SHP77 (cell line): Measurements from ENCODE around the gene COG8.
A peak's percentile ranks its signal among the peaks of the same experiment; 100 is the strongest.

Source experiments
- DNase-seq, 2 experiments: peaks; one replicate each; lab custom pipeline; 2025; lab: John Stamatoyannopoulos, UW

COG8 gene

DNA sequence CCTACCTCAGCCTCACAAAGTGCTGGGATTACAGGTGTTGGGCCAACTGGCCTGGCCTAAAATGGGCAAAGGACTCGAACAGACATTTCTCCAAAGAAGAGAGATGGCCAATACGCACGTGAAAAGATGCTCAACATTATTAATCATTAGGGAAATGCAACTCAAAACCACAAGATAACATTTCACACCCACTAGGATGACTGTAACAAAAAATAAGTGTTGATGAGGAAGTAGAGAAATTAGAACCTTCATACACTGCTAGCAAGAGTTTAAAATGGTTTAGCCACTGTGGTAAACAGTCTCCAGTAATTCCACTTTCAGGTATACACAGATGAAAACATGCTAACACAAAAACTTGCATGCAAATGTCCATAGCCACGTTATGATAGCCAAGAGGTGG is 6.6 kb upstream of the COG8 start:
- no peak for DNase-seq

DNA sequence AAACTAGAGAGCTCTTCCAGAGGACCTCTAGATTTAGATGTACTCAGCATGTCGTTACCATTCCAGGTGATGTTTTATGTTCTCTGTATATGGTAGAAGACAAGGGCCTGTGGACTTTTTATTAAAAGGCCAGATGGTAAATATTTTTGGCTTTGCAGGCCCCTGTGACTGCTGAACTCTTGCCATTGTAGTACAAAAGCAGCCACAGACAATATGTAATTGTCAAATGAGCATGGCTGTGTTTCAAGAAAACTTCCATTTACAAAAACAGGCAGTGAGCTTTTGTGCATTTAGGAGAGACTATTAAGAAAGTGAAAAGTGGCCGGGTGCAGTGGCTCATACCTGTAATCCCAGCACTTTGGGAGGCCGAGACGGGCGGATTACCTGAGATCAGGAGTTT is 4.8 kb upstream of the COG8 start:
- DNase-seq = no peak

- DNase-seq = no peak
Observed at GRCh38 chr16:69340095-69340644, 806 bp upstream of the COG8 start.

DNA sequence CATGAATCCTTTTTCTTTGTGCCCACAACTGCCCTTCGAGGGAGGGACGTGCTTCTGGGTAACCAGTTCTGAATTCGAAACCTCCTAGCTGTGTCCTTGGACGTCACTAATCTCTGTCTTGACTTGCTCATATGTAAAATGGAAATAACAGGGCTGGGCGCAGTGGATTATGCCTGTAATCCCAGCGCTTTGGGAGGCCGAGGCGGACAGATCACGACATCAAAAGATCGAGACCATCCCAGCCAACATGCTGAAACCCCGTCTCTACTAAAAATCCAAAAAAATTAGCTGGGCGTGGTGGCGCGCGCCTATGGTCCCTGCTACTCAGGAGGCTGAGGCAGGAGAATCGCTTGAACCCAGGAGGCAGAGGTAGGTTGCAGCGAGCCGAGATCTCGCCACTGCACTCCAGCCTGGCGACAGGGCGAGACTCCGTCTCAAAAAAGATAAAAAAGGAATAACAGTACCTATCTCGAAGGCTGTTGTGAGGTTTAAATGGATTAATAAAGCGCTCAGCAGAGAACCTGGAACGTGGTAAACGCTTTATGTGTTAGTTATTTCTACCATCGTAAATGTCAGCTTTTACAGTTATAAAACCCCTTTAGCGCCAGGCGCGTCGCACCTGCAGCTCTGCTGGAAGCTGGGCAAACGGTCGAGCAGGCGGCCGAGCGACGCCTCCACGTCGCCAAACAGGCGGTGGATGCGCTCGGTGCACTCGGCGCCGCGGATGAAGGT is 641 bp downstream of the COG8 start:
- DNase-seq = no peak

- DNase-seq = no peak
Observed at GRCh38 chr16:69334696-69335095, 4.7 kb downstream of the COG8 start.

- peak; percentile 86 to 95 for DNase-seq
Observed at GRCh38 chr16:69330286-69331109, 8.9 kb downstream of the COG8 start, which contains the start of gene PDF. TSS of gene PDF (minus strand) at chr16:69330588. CDS start at chr16:69330570, 18 bp downstream.

- DNase-seq = peak in 1 of 2 experiments; percentile 30
Observed at GRCh38 chr16:69329369-69330285, 9.7 kb downstream of the COG8 start.

DNA sequence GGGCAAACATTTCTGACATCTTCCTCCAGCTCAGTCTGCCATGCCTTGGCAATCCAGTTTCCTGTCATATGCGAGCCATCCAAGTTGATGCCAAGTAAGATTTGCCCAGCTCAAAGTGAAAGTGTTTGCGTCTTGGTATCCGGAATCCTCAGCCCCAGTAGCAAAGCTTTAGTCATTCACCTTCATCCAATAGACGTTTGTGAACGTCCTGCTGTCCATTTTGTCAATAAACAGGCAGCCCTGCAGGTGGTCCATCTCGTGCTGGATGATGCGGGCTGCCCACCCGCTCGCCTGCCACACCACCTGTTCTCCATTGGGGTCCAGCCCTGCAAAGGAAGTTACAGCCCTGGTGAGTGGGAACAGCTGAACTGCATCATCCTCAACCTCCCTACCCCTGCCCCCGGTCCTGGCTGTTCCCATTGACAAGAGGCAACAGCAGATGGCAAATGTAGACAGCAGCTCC is 10.5 kb downstream of the COG8 start:
- DNase-seq = no peak

DNA sequence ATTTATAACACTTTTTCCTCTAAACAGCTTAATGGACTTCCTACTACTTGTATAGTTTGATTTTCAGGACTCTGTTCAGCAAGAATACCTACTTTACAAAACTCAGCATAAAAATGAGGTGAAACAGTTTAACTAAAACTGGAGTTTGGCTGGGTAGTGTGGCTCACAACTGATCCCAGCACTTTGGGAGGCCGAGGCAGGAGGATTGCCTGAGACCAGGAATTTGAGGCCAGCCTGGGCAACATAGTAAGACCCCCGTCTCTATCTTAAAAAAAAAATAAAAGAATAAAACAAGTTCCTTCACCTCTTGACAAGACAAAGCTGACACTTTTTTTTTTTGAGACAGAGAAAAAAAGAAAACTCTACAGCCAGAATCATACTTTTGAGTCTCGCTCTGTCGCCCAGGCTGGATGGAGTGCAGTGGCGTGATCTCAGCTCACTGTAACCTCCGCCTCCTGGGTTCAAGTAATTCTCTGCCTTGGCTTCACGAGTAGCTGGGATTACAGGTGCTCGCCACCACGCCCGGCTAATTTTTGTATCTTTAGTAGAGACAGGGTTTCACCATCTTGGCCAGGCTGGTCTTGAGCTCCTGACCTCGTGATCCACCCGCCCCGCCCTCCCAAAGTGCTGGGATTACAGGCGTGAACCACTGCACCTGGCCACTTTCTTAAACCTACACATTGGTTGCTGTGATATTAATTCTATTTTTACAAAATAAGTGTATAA is 11.6 kb downstream of the COG8 start:
- no peak for DNase-seq

DNA sequence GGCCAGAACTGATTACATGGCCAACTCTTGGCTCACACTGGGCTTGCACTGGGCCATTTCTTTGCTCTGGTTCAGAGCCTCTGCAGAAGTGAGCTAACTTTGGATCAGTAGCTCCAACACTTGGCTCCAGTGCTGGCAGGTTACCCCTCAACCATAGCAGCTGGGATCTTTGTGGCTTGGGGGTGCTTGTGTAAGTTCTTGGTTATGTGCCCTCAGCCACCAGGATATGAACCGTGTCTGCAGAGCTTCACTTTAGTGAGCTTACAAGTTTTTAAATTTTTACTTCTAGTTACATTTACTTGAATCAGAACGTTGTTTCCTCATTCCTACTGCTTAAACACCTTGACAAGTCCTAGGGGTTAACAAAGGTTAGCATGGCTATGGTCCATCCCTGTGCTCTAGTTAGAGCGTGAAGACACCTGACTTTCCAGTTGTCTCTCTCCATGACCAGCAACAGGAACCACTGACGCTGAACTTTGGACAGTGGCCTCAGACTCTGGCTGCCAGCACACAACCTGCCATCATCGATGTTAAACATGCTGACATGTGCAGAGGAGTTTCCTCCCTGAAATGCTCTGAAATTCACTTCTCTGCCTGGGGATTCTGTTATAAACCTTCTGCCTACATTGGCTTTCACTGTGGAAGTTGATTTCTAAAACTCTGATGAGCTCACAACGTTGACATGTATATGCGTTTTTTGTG is 13.0 kb downstream of the COG8 start:
- no peak for DNase-seq

GRCh38 chr16:69325784-69326171 is 13.6 kb downstream of the COG8 start:
- no peak for DNase-seq

DNA sequence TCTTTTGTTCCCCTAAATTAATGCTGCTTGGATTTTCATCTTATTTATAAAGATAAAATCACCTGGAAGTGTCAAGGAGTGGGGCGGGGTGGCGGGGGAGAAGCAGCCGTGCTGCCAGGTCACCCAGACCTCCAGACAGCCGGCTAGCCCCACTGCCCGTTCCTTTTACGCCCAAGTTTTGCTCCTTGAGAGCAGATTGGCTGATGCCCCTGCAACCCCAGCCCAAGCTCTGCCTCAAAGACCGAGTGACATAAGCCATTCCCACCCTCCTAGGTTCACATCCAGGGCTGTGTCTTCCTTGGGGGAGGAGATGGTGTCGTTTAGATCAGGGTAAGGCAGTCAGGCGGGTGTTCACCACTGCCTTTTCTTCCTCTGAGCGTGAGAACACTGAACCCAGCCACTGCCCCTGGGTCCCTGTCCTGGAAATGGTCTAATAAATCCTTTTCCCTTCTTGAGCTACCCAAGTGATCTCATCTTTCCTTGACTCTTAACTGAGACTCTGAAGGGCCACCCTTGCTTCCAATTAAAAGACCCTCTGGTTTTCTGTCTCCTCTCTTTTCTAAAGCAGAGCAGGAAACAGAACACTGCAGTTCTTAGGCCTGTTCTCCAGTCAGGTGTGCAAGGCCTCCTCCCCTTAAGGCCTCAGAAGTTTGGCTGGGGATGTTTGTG is 14.6 kb downstream of the COG8 start:
- no peak for DNase-seq

GRCh38 chr16:69324013-69324531 is 15.3 kb downstream of the COG8 start:
- DNase-seq = peak in 1 of 2 experiments; percentile 13

DNA sequence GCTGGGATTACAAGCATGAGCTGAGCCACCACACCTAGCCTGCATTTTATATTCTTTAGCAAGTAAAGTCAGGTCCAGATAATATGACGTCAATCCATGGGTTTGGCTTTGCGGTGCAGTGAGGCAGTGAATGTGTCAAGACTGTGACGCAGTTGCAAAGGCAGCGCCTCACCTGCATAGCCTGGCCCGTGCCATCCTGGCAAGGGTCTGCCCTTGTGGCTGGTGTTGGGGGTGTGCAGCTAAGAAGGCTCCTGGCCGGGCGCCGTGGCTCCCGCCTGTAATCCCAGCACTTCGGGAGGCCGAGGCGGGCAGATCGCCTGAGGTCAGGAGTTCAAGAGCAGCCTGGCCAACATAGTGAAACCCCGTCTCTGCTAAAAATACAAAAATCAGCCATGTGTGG is 15.9 kb downstream of the COG8 start:
- no peak for DNase-seq

DNA sequence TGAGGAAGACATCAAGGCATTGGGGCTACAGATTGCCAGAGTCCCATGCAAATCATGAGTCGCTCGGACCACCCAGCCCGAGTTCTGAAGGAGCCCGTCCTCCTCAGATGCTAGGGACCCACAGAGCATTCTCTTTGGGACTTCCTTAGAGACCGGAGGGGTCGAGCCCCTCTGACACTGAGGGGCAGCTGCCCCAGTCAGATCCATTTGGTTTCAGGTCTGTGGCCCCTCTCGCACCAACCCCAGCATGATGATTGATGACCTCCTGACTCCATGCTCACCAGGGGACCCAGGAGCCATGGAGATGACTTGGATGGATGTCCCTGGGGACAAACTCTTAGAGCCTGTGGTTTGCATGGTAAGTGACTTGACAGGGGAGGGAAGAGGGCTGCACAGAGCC is 17.0 kb downstream of the COG8 start:
- no peak for DNase-seq

DNA sequence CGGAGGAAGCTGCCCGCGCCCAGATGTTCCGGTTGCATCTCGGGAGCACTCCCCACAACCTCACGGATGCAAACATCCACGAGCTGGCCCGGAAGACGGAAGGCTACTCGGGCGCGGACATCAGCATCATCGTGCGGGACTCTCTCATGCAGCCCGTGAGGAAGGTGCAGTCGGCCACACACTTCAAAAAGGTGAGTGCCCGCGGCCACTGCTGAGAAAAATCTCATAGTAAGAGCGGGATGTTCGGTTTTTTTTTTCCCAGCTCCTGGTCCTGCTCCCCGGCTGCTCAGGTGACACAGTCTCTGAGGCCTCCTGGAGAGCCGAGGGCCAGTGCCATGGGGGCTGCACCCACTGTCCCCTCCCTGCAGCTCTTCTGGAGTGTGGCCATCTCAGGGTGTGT is 18.3 kb downstream of the COG8 start:
- no peak for DNase-seq

DNA sequence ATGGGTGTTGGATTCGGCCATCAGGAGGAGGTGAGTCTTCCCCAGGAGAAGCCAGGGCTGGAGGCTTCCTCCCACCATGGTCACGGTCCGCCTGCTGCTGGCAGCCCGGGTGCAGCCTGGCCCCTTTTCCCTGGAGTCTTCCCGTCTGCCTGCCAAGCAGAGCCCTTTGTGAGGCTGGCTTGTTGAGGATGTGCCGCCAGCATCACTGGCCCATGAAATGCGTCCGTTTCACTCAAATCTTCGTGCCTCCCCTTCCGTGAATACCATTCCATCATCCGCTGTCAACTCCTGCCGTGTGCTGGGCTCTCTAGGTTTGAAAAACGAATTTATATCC is 18.7 kb downstream of the COG8 start:
- no peak for DNase-seq

DNA sequence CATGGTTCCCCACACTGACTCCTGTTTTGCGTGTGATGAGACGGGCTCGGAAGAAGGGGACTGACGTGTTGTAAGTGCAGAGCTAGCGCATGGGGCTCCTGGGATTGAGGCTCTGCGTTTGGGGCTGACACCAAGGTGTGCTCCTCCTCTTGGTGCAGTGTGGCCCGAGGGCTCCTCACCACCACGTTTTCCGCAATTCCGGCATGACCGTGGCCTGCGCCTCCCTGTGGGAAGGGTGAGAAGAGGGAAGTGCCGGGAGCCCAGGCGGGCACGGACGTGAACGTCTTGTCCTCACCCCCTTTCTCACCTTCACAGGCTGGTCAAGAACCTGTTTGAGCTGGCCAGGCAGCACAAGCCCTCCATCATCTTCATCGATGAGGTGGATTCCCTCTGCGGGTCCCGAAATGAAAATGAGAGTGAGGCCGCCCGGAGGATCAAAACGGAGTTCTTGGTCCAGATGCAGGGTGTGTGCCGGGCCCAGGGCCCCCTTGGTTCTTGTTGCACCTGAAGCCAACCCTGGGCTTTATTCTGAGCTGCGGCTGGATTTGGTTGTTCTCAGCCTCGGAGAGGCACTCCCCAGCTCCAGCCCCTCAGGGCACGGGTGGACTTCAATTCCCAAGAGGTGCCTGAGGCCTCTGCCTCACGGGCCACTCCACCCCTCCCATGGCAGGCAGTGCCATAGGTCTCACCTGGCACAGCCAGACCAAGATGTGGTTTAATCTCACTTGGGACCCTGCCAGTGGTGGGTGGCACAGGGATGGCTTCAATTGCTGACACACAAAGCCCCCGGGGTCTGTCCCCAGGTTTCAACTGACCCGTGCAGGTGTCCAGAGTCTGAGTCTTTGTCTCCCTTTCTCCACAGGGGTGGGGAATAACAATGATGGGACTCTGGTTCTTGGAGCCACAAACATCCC is 19.3 kb downstream of the COG8 start:
- DNase-seq = no peak

- no peak for DNase-seq
Observed at GRCh38 chr16:69319381-69319780, 20.0 kb downstream of the COG8 start.
